Fibroblast of skin of back (primary cell): ENCODE results near the gene PTGR1.
"Not testable (repeated sequence)": the region's sequence is repeated elsewhere in the genome, so short reads cannot be mapped to it uniquely, and the experiment has no call there.

Experiments
- DNase-seq: peaks from one replicate; pipeline ENCODE4 v3.0.0-alpha.2; 2013

The PTGR1 gene

DNA sequence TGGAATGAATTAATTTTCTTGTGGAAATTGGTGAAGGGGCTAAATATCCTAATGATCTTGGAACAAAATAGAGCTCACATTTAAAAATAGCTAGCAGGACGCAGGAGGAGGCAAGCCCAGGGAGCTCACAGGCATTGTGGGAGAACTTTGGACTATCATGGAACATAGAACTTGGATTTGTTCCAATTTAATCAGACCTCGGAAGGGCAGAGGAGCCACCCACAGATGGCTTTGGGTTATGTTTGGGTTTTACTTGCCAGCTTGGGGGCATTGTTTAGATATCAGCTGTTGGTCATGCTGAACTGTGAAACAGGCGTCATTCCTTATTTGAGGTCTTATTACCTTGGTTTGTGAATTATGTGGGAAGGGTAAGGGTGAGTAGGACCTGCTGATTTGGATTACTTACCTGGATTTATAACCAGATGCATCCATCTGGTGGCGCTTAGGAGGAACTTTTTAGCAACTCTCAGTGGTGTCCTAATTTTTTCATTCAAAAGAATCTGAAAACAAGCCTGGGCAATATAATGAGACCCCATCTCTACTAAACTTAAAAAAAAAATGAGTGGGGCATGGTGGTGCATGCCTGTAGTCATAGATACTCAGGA is 14.1 kb upstream of the PTGR1 start:
- no peak for DNase-seq

DNA sequence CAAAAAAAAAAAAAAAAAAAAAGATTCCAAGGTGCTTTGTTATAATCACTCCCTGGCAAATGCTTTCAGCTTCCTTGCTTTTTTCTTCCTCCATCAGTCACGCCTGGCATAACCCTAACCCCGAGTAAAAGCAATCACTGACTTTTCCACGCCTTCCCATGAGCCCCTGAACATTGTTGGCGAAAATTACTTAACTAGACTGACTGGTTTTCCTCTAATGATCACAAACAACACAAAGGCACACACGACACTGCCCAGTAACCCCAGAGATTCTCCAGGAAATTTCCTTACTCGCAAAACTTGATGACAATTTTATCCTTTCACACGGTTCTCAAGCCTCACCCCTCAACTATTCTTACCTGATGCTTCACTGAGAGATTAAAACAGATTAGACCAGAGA is 11.4 kb upstream of the PTGR1 start:
- DNase-seq: no peak

DNA sequence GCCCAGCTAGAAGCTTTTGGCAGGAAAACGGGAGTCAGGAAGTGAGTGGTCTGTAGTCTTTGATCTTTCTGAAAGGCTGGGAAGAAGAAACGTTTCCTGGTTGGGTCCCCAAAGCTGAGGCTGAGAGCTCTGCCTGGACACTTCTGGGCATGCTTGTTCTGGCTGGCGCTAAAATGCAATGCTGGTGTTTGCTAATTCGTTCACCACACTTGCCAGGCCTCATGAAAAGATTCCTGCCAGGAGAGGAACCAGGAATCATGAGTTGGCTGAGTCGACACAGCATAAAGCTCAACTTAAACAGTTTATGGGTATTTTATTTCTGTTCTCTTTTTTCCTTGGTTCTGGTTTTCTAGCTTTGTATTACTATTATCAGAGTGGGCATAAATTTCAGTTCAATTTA is 10.7 kb upstream of the PTGR1 start:
- no peak for DNase-seq

DNA sequence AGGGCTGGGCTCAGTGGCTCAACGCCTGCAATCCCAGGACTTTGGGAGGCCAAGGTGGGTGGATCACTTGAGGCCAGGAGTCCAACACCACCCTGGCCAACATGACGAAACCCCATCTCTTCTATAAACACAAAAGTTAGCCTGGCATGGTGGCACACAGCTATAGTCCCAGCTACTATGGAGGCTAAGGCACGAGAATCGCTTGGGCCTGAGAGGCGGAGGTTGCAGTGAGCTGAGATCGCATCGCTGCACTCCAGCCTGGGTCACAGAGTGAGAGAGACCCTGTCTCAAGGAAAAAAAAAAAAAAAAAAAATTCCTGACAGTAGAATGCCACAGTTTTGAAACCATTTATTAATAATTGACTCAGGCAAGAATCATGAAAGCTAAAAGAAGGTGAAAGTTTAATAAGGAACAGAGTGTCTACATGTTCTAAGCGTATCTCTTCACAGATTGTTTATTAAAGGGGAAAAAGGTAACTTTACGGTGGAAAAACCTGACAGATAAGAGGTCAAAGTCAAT is 5.7 kb upstream of the PTGR1 start:
- no peak for DNase-seq

DNA sequence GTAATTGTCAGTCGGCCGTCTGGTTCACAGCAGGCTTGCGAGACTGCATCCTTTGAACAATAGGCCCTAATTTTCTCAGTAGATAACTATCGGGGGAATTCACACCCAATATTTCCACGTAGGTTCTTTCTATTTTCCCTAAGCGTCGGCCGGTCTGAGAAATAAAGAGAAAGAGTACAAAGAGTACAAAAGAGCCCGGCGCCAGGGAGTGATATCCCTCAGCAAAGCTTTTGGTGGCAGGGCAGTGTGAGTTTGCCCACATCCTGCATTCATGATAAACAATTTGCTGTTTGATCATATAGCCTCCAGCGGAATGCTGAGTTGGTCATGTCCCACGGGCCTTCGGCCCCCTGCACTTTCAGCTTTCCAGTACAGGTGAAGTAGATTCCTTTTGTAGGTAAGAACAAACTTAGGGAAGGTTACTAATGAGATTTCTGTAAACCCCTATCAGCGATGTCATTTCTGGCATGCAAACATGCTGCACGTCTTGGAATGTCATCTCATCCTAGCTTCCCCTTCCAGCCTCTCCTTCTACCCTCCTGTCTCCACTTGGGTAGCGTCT is 4.7 kb upstream of the PTGR1 start:
- no peak for DNase-seq

DNA sequence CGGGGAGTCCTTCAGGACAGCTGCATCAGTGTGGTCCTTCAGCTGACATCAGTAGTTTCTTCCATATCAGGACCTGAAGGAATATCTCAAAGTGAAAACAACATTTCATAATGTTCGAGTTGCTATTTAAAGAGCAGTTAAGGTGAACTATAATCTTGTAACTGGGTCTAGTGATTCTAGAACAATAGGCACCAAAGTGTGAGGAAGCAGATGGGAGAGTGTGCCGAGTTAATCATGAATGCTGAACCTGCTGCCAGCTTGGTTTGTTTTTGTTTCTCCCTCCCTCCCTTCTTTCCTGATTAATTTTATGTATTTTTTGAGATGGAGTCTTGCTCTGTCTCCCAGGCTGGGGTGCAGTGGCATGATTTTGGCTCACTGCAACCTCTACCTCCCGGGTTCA is 3.6 kb upstream of the PTGR1 start:
- no peak for DNase-seq

DNA sequence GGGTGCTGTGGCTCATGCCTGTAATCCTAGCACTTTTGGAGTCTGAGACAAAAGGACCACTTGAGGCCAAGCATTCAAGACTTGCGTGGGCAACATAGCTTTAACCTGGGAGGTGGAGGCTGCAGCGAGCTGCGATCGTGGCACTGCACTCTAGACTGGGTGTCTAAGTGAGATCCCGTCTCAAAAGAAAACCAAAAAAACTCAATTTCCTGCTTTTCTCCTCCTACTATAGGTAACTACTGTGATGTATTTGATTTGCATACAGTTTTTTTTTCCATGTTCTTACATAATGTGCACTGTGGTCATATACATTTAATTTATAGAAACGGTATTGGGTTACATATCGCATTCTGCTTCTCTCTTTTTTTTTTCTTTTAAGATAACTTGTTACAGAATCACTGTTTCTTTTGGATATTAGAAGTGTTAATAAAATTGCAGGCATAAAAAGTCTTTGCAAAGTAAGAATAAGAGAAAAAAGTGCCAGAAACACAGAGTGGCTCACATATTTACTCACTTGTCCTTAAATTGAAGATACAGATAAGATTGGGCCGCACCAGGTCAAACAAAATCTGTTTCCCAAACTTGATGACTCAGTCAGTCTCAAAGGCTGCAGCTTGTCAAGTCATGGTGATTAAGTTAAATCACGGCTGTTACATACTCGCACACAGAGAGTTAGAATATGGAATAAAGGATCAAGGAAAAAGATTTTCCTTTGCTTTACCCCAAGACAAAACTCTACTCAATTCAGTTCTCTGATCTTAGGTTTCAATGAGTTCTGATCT is 2.0 kb upstream of the PTGR1 start:
- peak; percentile 24 for DNase-seq

DNA sequence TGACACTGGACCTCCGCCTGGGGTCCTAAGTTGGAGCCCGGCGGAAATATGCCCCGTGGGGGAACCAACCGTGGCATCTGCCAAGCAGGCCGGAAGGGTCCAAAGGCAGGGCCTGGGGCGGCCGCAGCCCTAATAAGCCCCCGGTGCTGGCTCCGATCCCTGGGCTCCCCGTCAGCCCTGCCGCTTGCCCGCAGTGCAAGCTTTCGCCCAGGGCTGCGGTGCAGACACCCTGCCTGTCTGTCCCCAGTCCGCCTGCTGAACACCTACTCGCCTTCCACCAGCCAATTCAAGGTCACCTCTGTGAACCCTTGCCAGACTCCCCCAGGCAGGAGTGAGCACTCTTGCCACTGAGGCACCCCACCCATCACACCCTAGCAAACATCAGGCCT is 502 bp upstream of the PTGR1 start:
- no peak for DNase-seq

DNA sequence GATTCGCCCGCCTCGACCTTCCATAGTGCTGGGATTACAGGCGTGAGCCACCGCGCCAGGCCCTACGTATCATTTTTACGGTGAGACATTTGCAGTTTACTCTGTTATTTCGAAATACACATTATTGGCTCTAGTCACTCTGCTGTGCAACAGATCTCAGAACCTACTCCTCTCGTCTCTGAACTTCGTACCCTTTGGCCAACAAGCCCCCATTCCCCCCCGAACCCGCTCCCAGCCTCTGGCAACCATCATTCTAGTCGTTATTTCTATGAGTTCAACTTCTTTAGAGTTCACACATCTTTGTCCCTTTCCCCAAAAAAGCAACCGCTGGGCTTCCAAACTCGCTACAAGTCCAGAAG is 735 bp downstream of the PTGR1 start:
- peak; percentile 11 for DNase-seq

DNA sequence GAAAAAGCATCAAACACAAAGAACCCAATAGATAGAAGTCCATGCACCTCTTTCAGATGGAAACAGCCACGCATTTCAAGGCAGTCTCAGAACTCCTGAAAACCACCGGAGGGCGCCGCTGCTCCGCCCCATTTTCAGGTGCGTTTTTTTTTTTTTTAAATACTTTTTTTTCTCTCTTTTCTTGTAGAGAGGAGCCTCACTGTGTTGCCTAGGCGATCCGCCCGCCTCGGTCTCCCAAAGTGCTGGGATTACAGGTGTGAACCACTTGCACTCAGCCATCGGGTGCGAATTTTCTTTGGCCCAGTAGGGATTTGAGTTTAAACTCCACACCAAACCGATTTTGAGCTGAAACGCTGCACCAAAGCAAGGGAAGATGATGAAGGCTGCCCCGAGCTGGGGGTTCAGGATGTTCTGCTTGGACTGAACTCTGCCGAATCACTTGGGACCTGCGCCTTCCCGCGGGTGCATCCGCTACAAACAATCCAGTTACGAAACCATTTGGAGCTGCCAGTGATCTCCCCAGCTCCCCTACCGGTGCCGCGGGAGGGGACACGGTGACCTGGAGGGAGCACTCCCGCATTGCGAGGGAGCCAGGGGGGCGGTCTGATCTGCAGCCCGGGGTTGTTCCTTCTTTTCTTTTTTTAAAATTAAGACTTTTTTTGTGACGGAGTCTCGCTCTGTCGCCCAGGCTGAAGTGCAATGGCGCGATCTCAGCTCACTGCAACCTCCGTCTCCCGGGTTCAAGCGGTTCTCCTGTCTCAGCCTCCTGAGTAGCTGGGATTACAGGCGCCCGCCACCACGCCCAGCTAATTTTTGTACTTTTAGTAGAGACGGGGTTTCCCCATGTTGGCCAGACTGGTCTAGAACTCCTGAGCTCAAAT is 1.4 kb downstream of the PTGR1 start:
- peak; percentile 51 for DNase-seq

DNA sequence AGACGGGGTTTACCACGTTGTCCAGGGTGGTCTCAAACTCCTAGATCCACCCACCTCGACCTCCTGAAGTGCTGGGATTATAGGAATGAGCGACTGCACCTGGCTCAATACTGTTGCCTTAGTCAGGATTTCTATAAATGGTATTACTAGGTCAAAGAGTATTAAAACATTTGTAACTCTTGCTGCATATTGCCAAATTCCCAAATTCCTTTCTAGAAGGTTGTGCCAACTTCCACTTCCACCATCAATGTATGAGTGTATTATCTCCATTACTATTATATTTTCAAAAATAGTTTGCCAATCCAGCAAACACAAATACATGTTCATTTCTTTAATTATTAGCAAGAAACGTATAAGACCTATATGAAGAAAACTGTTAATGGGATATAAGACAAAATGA is 10.6 kb downstream of the PTGR1 start:
- no peak for DNase-seq

DNA sequence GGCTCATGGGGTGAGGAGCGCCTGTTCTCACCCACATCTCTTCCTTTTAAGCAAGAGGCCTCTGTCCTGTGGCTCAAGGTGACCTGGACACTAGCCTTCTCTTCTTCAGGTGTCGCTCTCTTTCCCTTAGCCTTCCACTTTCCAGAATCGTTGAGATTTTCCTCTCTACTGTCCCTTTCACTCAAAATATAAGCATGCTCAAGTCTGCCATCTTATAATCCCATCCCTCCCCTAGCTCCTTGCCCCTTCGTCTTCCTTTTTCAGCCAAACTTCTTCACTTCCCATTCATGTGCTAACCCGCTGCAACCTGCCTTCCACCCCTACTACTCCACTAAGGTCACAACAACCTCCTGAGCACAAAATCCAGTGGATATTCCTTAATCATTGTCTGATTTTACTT is 13.1 kb downstream of the PTGR1 start:
- no peak for DNase-seq

DNA sequence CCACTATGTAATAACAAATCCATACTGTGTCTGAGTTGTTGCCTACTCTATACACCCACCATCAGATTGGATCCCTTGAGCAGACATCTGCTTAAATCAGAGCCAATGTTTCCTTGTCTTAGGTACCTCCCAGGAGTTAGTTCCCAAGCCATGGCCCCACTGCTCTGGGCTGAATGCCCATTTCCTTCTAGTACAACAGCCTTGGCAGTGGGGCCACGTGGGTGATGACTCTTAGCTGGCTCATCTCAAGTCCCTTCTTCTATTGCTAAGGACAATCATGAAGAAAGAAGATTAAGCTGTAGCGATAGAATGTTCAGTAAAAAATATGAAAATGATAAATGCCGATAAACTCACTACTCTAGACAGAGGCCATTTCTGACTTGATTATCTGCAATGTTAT is 16.6 kb downstream of the PTGR1 start:
- no peak for DNase-seq

DNA sequence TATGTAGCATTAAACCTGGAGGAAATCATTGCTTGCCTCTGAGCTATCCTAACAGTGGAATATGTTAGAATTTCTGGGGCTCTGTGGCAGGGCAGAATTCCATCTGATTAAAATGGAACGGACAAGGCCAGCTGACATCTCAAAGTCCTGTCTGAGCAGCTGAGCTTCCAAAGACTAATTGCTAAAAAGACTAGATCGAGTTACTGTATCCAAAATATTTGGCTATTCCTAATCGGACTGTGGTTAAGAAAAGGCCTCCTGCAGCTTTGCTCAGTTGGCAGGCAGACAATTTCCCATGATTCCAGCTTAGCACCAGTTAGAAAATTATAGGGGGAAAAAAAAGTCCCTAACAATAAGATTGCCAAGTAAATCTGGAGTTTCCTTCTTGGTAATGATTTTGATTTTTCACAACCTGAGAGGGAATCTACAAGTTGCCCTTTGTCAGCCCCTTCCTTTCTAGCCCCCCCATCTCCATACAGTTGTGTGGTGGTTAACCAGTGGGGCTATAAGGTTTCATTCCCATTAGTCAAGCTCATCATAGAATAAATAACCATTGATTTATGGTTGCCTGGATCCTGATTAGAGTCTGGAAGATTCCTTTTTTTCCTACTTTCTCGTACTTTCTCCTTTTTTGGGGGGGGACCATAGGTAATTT is 26.4 kb downstream of the PTGR1 start:
- peak; percentile 71 for DNase-seq

DNA sequence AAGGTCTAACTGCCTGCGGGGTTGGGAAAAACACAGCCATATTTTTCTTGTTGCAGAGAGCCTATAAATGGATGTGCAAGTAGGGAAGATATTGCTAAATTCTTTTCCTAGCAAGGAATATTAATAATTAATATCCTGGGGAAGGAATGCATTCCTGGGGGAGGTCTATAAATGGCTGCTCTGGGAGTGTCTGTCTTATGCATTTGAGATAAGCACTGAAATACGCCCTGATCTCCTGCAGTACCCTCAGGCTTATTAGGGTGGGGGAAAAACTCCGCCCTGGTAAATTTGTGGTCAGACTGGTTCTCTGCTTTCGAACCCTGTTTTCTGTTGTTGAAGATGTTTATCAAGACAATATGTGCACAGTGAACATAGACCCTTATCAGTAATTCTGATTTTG is 31.3 kb downstream of the PTGR1 start:
- not testable (repeated sequence) for DNase-seq

DNA sequence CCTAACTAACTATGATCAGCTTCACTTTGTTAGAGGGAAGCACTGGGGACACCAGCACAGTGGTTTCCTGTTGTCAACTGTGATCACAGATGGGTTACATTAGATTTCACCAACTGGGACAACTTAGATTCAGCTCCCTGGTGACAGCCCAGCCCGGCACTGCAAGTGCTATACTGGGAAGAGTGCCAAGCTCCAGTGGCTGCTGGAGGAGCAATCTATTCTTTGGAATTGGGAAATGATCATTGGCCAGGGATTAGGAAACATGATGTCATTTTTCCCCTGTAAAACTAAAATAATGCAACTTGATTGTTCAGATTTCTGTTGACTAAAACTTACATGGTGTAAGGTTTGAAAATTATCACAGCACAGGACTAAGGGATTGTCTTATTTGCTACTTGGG is 33.2 kb downstream of the PTGR1 start:
- no peak for DNase-seq

DNA sequence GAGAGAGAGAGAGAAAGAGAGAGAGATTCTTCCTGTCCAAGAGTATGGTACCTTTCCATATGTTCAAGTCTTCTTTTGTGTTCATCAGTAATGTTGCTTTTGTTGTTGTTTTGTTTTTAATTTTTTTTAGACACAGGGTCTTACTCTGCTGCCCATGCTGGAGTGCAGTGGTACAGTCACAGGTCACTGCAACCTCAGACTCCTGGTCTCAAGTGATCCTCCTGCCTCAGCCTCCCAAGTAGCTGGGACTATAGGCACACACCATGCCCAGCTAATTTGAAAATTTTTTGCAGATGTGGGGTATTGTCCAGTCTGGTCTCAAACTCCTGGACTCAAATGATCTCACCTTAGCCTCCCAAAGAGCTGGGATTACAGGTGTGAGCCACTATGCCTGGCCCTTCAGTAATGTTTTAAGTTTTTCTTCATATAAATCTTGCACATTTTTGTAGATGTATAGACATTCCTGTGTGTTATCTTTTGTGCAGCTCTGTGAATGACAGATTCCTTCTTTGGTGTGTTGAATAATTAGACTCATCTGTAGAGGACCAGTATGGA is 38.2 kb downstream of the PTGR1 start:
- no peak for DNase-seq

DNA sequence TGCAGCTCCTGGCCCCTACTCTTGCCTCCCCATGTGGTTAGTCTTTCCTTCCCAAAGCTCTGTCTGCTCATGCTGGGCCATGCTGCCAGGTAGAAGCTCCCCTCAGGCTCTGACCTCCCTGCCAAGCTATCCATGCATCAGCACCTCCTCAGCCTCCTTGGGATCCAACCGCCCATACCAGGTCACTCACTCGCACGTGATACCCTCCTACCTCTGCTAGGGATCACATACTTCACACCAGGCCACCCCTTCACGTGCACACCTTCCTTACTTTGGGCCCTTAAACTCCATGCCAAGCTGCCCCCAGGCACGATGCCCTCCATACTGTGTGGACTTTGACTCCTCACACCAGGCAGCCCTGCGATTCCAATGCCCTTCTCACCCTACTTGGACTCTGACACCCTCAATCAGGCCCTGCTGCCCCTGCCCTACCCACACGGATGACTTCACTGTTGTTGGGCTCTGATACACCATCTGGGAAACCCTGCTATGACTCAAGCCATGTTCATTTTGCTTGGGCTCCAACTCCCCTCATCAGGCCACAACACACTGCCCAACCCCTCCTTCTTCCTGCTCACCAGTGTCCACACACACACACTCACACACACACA is 40.3 kb downstream of the PTGR1 start:
- DNase-seq: peak; percentile 29

DNA sequence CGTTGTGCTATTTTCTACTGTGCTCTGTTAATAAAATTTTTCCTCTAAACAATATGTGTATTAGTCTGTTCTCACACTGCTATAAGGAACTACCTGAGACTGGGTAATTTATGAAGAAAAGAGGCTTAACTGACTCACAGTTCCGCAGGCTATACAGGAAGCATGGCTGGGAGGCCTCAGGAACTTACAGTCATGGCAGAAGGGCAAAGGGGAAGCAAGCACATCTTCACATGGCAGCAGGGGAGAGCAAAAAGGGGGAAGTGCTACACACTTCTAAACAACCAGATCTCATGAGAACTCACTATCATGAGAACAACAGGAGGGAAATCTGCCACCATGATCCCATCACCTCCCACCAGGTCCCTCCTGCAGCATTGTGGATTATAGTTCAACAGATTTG is 44.0 kb downstream of the PTGR1 start:
- not testable (repeated sequence) for DNase-seq

DNA sequence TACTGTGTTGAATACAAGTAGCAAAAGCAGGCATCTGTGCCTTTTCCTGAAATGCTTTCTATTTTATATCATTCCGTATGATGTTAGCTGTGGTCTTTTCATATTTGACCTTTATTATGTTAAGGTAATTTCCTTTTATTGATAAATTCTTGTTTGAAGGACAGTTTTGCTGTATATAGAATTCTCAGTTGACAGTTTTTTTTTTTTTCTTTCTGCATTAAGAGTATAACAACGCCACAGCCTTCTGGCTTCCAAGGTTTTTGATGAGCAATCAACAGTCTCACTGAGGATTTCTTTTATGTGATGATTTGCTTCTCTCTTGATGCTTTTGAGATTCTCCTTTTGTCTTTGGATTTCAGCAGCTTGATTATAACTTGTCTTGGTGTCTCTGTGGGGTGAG is 50.8 kb downstream of the PTGR1 start:
- DNase-seq: no peak

DNA sequence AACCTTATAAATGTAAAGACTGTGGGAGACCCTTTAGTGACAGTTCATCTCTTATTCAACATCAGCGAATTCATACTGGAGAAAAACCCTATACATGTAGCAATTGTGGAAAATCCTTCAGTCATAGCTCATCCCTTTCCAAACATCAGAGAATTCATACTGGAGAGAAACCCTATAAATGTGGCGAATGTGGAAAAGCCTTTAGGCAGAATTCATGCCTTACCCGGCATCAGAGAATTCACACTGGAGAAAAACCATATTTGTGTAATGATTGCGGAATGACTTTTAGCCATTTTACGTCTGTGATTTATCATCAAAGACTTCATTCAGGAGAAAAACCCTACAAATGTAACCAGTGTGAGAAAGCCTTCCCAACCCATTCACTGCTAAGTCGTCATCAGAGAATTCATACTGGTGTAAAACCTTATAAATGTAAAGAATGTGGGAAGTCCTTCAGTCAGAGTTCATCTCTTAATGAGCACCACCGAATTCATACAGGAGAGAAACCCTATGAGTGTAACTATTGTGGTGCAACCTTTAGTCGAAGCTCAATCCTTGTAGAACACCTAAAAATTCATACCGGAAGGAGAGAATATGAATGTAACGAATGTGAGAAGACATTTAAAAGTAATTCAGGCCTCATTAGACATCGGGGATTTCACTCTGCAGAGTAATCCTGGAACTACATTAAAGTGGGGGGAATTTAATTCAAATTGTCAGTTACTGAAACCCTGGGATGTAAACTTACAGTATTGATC is 56.8 kb downstream of the PTGR1 start:
- no peak for DNase-seq
